Fibroblast of lung (primary cell): ENCODE measurements around the gene COL25A1.

ENCODE experiments used
- EZH2 ChIP-seq: IDR thresholded peaks from 2 replicates; pipeline ENCODE4 v1.5.1; 2012; ENCODE audit warnings: low read length, control low read depth, mild to moderate bottlenecking; ENCODE audit errors: missing control alignments
- TF ChIP-seq, protein P1 (sequence below), 2 donors: IDR thresholded peaks in 1 of 2; conservative IDR thresholded peaks in 1 of 2; 1 replicate in 1 of 2; 2 replicates in 1 of 2; pipeline ENCODE4 v1.5.1; 2011 to 2012; ENCODE audit warnings: low read length in 2 of 2, control low read depth in 1 of 2, inconsistent platforms in 1 of 2, low read depth in 1 of 2, mild to moderate bottlenecking in 1 of 2

DNA sequence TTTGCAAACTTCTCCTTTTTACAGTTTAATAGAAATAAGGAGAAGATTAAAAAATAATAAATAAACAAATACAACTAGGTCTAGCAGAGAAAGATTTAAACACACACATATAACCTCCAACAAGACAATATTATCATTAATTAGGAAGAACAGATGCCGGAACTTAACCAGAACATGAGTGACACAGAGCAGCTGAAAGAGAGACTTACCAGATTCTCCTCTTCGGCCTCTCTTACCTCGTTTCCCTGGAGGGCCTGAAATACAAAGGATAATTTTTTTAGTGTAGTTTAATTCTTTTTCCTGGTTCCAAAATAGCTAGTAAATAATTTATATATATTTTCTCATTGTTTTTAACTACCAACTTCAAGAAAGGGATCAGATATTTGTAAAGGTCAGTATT lies 252.5 kb downstream of the COL25A1 start:
- TF ChIP-seq, protein P1, sequence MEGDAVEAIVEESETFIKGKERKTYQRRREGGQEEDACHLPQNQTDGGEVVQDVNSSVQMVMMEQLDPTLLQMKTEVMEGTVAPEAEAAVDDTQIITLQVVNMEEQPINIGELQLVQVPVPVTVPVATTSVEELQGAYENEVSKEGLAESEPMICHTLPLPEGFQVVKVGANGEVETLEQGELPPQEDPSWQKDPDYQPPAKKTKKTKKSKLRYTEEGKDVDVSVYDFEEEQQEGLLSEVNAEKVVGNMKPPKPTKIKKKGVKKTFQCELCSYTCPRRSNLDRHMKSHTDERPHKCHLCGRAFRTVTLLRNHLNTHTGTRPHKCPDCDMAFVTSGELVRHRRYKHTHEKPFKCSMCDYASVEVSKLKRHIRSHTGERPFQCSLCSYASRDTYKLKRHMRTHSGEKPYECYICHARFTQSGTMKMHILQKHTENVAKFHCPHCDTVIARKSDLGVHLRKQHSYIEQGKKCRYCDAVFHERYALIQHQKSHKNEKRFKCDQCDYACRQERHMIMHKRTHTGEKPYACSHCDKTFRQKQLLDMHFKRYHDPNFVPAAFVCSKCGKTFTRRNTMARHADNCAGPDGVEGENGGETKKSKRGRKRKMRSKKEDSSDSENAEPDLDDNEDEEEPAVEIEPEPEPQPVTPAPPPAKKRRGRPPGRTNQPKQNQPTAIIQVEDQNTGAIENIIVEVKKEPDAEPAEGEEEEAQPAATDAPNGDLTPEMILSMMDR (conservative IDR thresholded peaks at IDR 0.05 in 1 of 2, IDR thresholded peaks at IDR 0.05 in 1 of 2; ENCODE audit: low read depth in 1 of 2, low read length in 2 of 2): no peak
- no peak for TF ChIP-seq EZH2
